Skeletal muscle satellite cell (primary cell): ENCODE results near the gene OXA1L. TPM values are rescaled to one million over a fixed set of nuclear protein-coding genes. Genes with fewer than 3 reads are reported as not detected.
"Not testable (repeated sequence)": the region's sequence is repeated elsewhere in the genome, so short reads cannot be mapped to it uniquely, and the experiment has no call there.

Experiments used
- H3K27me3 ChIP-seq: 2 replicates; pipeline ENCODE4 v1.7.0; 2013; ENCODE audit warnings: low read length; ENCODE audit not compliant: control insufficient read depth, insufficient read depth
- H3K36me3 ChIP-seq: 2 replicates; pipeline ENCODE4 v1.7.0; 2013; ENCODE audit warnings: mild to moderate bottlenecking, control low read depth, low read length; ENCODE audit not compliant: insufficient read depth
- H3K4me1 ChIP-seq: 2 replicates; pipeline ENCODE4 v1.7.0; 2013; ENCODE audit warnings: low read length; ENCODE audit not compliant: control insufficient read depth, insufficient read depth
- H3K4me2 ChIP-seq: 2 replicates; pipeline ENCODE4 v1.7.0; 2013; ENCODE audit warnings: mild to moderate bottlenecking, low read length
- H3K4me3 ChIP-seq: 2 replicates; pipeline ENCODE4 v1.7.0; 2013; ENCODE audit warnings: low read length
- H3K9ac ChIP-seq: 2 replicates; pipeline ENCODE4 v1.7.0; 2013; ENCODE audit warnings: mild to moderate bottlenecking, low read depth, low read length, moderate library complexity
- H3K9me3 ChIP-seq: replicated peaks from 2 replicates; pipeline ENCODE4 v1.7.0; 2013; ENCODE audit warnings: mild to moderate bottlenecking, control low read depth, low read length
- total RNA-seq: library from RNA; depleted of rRNA; stranded (reverse); fragments of >200 nt; gene quantifications from 2 replicates; pipeline ENCODE4 v1.2.3, GENCODE V29; 2012; rRNA removed

Gene OXA1L
- 41.9 and 48.2 TPM in 2 replicates for total RNA-seq

GRCh38 chr14:22766457-22767322, at the start of gene OXA1L:
Gene OXA1L, plus strand, starts transcription at chr14:22766688. Its CDS starts 14 bp downstream, at chr14:22766702.
- Histone ChIP-seq H3K36me3 (peaks cover 37% of the 10 kb centered on the region), H3K4me3 (peak within 1 kb of the TSS; percentile 95), H3K9me3 (no peaks in the 10 kb centered on the region), H3K27me3 (no peaks in the 10 kb centered on the region), H3K9ac (peak within 1 kb of the TSS; percentile 92), H3K4me1 (peaks cover 11% of the 10 kb centered on the region), H3K4me2 (peak within 1 kb of the TSS; percentile 83)

- H3K4me2 ChIP-seq = no peak overlapping the region
- H3K4me3 ChIP-seq = no peak overlapping the region
- H3K27me3 ChIP-seq = peaks cover 40% of the 10 kb centered on the region
Measured at GRCh38 chr14:22718091-22718490, 48.4 kb upstream of the OXA1L start.

GRCh38 chr14:22721213-22721612, 45.3 kb upstream of the OXA1L start:
- Histone ChIP-seq H3K9me3 (no peaks in the 10 kb centered on the region), H3K27me3 (peaks cover 50% of the 10 kb centered on the region), H3K4me3 (no peak overlapping the region), H3K4me2 (no peak overlapping the region), H3K9ac (no peak overlapping the region), H3K36me3 (no peaks in the 10 kb centered on the region), H3K4me1 (no peaks in the 10 kb centered on the region)

More at GRCh38 chr14:22718091-22718490, 48.4 kb upstream of the OXA1L start:
- Histone ChIP-seq H3K9ac (no peak overlapping the region), H3K9me3 (no peaks in the 10 kb centered on the region), H3K36me3 (no peaks in the 10 kb centered on the region), H3K4me1 (no peaks in the 10 kb centered on the region)

GRCh38 chr14:22723815-22724214, 42.7 kb upstream of the OXA1L start:
- Histone ChIP-seq H3K4me3 (no peak overlapping the region), H3K27me3 (peaks cover 27% of the 10 kb centered on the region), H3K4me1 (no peaks in the 10 kb centered on the region), H3K36me3 (no peaks in the 10 kb centered on the region), H3K4me2 (no peak overlapping the region), H3K9ac (no peak overlapping the region), H3K9me3 (no peaks in the 10 kb centered on the region)

GRCh38 chr14:22724847-22725246, 41.6 kb upstream of the OXA1L start:
- not testable (repeated sequence) for H3K9me3 ChIP-seq, H3K4me3 ChIP-seq, H3K36me3 ChIP-seq, H3K4me1 ChIP-seq, H3K9ac ChIP-seq, H3K4me2 ChIP-seq
- H3K27me3 ChIP-seq = peaks cover 24% of the 10 kb centered on the region

GRCh38 chr14:22725374-22725773, 41.1 kb upstream of the OXA1L start:
- not testable (repeated sequence) for H3K9ac ChIP-seq, H3K36me3 ChIP-seq, H3K4me2 ChIP-seq, H3K9me3 ChIP-seq, H3K4me1 ChIP-seq, H3K4me3 ChIP-seq
- H3K27me3 ChIP-seq = peaks cover 20% of the 10 kb centered on the region

GRCh38 chr14:22726012-22726411, 40.5 kb upstream of the OXA1L start:
- no peaks in the 10 kb centered on the region for H3K4me1 ChIP-seq
- H3K4me2 ChIP-seq = no peak overlapping the region
- no peaks in the 10 kb centered on the region for H3K9me3 ChIP-seq
- no peak overlapping the region for H3K9ac ChIP-seq
- H3K36me3 ChIP-seq = no peaks in the 10 kb centered on the region
- H3K4me3 ChIP-seq = no peak overlapping the region
- H3K27me3 ChIP-seq = peaks cover 24% of the 10 kb centered on the region

- not testable (repeated sequence) for H3K4me1 ChIP-seq, H3K36me3 ChIP-seq, H3K9me3 ChIP-seq, H3K4me2 ChIP-seq, H3K9ac ChIP-seq, H3K4me3 ChIP-seq
- H3K27me3 ChIP-seq = peaks cover 26% of the 10 kb centered on the region
Measured at GRCh38 chr14:22732062-22732461, 34.4 kb upstream of the OXA1L start.

GRCh38 chr14:22733829-22734228, 32.7 kb upstream of the OXA1L start:
- no peak overlapping the region for H3K4me2 ChIP-seq
- H3K4me3 ChIP-seq = no peak overlapping the region
- peaks cover 26% of the 10 kb centered on the region for H3K27me3 ChIP-seq
- H3K4me1 ChIP-seq = no peaks in the 10 kb centered on the region
- no peaks in the 10 kb centered on the region for H3K36me3 ChIP-seq
- H3K9me3 ChIP-seq = no peaks in the 10 kb centered on the region
- no peak overlapping the region for H3K9ac ChIP-seq

GRCh38 chr14:22735096-22735495, 31.4 kb upstream of the OXA1L start:
- Histone ChIP-seq H3K27me3 (peaks cover 26% of the 10 kb centered on the region), H3K36me3 (no peaks in the 10 kb centered on the region), H3K4me2 (no peak overlapping the region), H3K9ac (no peak overlapping the region), H3K4me3 (no peak overlapping the region), H3K9me3 (no peaks in the 10 kb centered on the region), H3K4me1 (no peaks in the 10 kb centered on the region)

GRCh38 chr14:22736384-22736783, 30.1 kb upstream of the OXA1L start:
- not testable (repeated sequence) for H3K9me3 ChIP-seq, H3K9ac ChIP-seq, H3K4me1 ChIP-seq, H3K36me3 ChIP-seq, H3K4me2 ChIP-seq, H3K4me3 ChIP-seq
- H3K27me3 ChIP-seq = peaks cover 17% of the 10 kb centered on the region

- Histone ChIP-seq H3K4me1 (no peaks in the 10 kb centered on the region), H3K9me3 (no peaks in the 10 kb centered on the region), H3K27me3 (peaks cover 15% of the 10 kb centered on the region), H3K4me3 (no peak overlapping the region), H3K9ac (no peak overlapping the region), H3K4me2 (no peak overlapping the region), H3K36me3 (no peaks in the 10 kb centered on the region)
Measured at GRCh38 chr14:22737052-22737451, 29.4 kb upstream of the OXA1L start.
